Measurements from ENCODE around the gene DOCK9. TPM values are rescaled to one million over a fixed set of nuclear protein-coding genes. Genes with fewer than 3 reads are reported as not detected.

DOCK9 gene
- total and polyA plus RNA-seq, 2 experiments from 2014 or later, result 16.4 to 38.9 TPM

GRCh38 chr13:98951266-98951665 is 26.6 kb downstream of the DOCK9 start:
- Histone ChIP-seq H3K4me1 (ENCODE audit: insufficient read depth) (no peaks in the 10 kb centered on the region), H3K27me3 (no peaks in the 10 kb centered on the region), H2AFZ (no peak overlapping the region), H3K36me3 (replicated peaks; ENCODE audit: insufficient read depth, low read depth) (no peaks in the 10 kb centered on the region), H4K20me1 (ENCODE audit: insufficient read depth, poor library complexity, severe bottlenecking) (no peaks in the 10 kb centered on the region), H3K4me3 (no peak overlapping the region), H3K4me2 (no peak overlapping the region), H3K9me3 (ENCODE audit: low read depth) (no peaks in the 10 kb centered on the region), H3K27ac (no peak overlapping the region), H3K79me2 (no peaks in the 10 kb centered on the region), H3K9me2 (replicated peaks; ENCODE audit: insufficient read depth) (no peaks in the 10 kb centered on the region)
- no peak for TF ChIP-seq CTCF (IDR thresholded peaks at IDR 0.05; ENCODE audit: poor library complexity)
- no peak for TF ChIP-seq EZH2 (IDR thresholded peaks at IDR 0.05; ENCODE audit: borderline replicate concordance)
- no peak for TF ChIP-seq EZH2phosphoT487 (IDR thresholded peaks at IDR 0.05; ENCODE audit: low read depth, severe bottlenecking, unreplicated experiment)
- DNase-seq (ENCODE audit: low spot score), result no peak
- 90% methylated on average over 6 of the region's 6 CpGs for WGBS (ENCODE audit: low lambda C conversion rate, missing lambda C conversion rate)

GRCh38 chr13:98950705-98951104 is 27.2 kb downstream of the DOCK9 start:
- Histone ChIP-seq H3K27ac (no peak overlapping the region), H3K79me2 (no peaks in the 10 kb centered on the region), H3K4me3 (no peak overlapping the region), H3K4me1 (ENCODE audit: insufficient read depth) (no peaks in the 10 kb centered on the region), H3K27me3 (no peaks in the 10 kb centered on the region), H3K9me2 (replicated peaks; ENCODE audit: insufficient read depth) (no peaks in the 10 kb centered on the region), H4K20me1 (ENCODE audit: insufficient read depth, poor library complexity, severe bottlenecking) (no peaks in the 10 kb centered on the region), H3K9me3 (ENCODE audit: low read depth) (no peaks in the 10 kb centered on the region), H3K4me2 (no peak overlapping the region), H2AFZ (no peak overlapping the region), H3K36me3 (replicated peaks; ENCODE audit: insufficient read depth, low read depth) (no peaks in the 10 kb centered on the region)
- DNase-seq (ENCODE audit: low spot score), result no peak
- no peak for TF ChIP-seq EZH2phosphoT487 (IDR thresholded peaks at IDR 0.05; ENCODE audit: low read depth, severe bottlenecking, unreplicated experiment)
- TF ChIP-seq EZH2 (IDR thresholded peaks at IDR 0.05; ENCODE audit: borderline replicate concordance), result no peak
- TF ChIP-seq CTCF (IDR thresholded peaks at IDR 0.05; ENCODE audit: poor library complexity), result no peak
- 68% methylated on average over 7 of the region's 7 CpGs for WGBS (ENCODE audit: low lambda C conversion rate, missing lambda C conversion rate)

GRCh38 chr13:98947925-98948324 is 29.9 kb downstream of the DOCK9 start:
- no peaks in the 10 kb centered on the region for H3K9me3 ChIP-seq (ENCODE audit: low read depth)
- TF ChIP-seq EZH2 (IDR thresholded peaks at IDR 0.05; ENCODE audit: borderline replicate concordance), result no peak
- TF ChIP-seq EZH2phosphoT487 (IDR thresholded peaks at IDR 0.05; ENCODE audit: low read depth, severe bottlenecking, unreplicated experiment), result no peak
- TF ChIP-seq CTCF (IDR thresholded peaks at IDR 0.05; ENCODE audit: poor library complexity), result no peak
- H3K9me2 ChIP-seq (replicated peaks; ENCODE audit: insufficient read depth), result no peaks in the 10 kb centered on the region
- 48% methylated on average over 1 of the region's 1 CpG for WGBS (ENCODE audit: low lambda C conversion rate, missing lambda C conversion rate)
- no peak overlapping the region for H3K4me3 ChIP-seq
- no peaks in the 10 kb centered on the region for H3K79me2 ChIP-seq
- H4K20me1 ChIP-seq (ENCODE audit: insufficient read depth, poor library complexity, severe bottlenecking), result no peaks in the 10 kb centered on the region
- H3K36me3 ChIP-seq (replicated peaks; ENCODE audit: insufficient read depth, low read depth), result no peaks in the 10 kb centered on the region
- no peak overlapping the region for H3K27ac ChIP-seq
- no peaks in the 10 kb centered on the region for H3K27me3 ChIP-seq
- no peaks in the 10 kb centered on the region for H3K4me1 ChIP-seq (ENCODE audit: insufficient read depth)
- no peak overlapping the region for H3K4me2 ChIP-seq
- H2AFZ ChIP-seq, result no peak overlapping the region
- DNase-seq (ENCODE audit: low spot score), result no peak

Measured in hepatocyte (in vitro differentiated cells).